MCF 10A (cell line): ENCODE data around the gene SLC13A4. TPM values are rescaled to one million over a fixed set of nuclear protein-coding genes. Genes with fewer than 3 reads are reported as not detected.

Experiments
- BruUV-seq: library from RNA; stranded (reverse); fragments of 400-500 nt; replicated peaks from 2 replicates; lab custom pipeline; 2021; lab: Mats Ljungman, UMichigan
- CTCF ChIA-PET: fragments of 300-600 bp; sonication (Branson Sonifier 250); formaldehyde crosslinking; extraction: SDS; loops from one replicate; lab custom pipeline; 2021; ENCODE audit warnings: antibody characterized with exemption, inconsistent platforms; lab: Yijun Ruan, JAX
- POLR2A ChIA-PET: fragments of 300-600, 350-650 bp; sonication (Branson Sonifier 250); formaldehyde crosslinking; extraction: SDS; loops from one replicate; lab custom pipeline; 2020; ENCODE audit warnings: antibody characterized with exemption, inconsistent platforms; lab: Yijun Ruan, JAX
- DNase-seq: peaks from one replicate; pipeline ENCODE4 v3.0.0-alpha.2; 2018; ENCODE audit not compliant: unreplicated experiment
- H3K27ac Mint-ChIP-seq: one replicate; pipeline ENCODE4 v1.8.0; 2022; ENCODE audit warnings: mild to moderate bottlenecking, low read depth, mixed read lengths; ENCODE audit not compliant: unreplicated experiment
- H3K27me3 Mint-ChIP-seq: one replicate; pipeline ENCODE4 v1.8.0; 2022; ENCODE audit warnings: mixed read lengths; ENCODE audit not compliant: insufficient read depth, unreplicated experiment
- H3K36me3 Mint-ChIP-seq: one replicate; pipeline ENCODE4 v1.8.0; 2022; ENCODE audit warnings: mild to moderate bottlenecking, moderate library complexity, mixed read lengths; ENCODE audit not compliant: insufficient read depth, unreplicated experiment
- H3K4me1 Mint-ChIP-seq: one replicate; pipeline ENCODE4 v1.8.0; 2022; ENCODE audit warnings: mixed read lengths; ENCODE audit not compliant: insufficient read depth, unreplicated experiment
- H3K4me3 Mint-ChIP-seq: one replicate; pipeline ENCODE4 v1.8.0; 2022; ENCODE audit warnings: mild to moderate bottlenecking, moderate library complexity, mixed read lengths; ENCODE audit not compliant: unreplicated experiment
- H3K9me3 Mint-ChIP-seq: one replicate; pipeline ENCODE4 v1.8.0; 2022; ENCODE audit warnings: mixed read lengths; ENCODE audit not compliant: unreplicated experiment
- intact Hi-C: fragments of 100-400 bp; cut with micrococcal nuclease; formaldehyde crosslinking; loops from 2 replicates; pipeline ENCODE4 v1.14.1; 2022
- total RNA-seq: library from RNA; stranded (reverse); gene quantifications from 2 replicates; pipeline ENCODE4 v1.2.3, GENCODE V29; 2022
- TF ChIP-seq, protein P1 (sequence below): fragments of 200-600 bp; IDR thresholded peaks from one replicate; pipeline ENCODE4 v1.8.0; 2022; ENCODE audit warnings: antibody characterized with exemption, mild to moderate bottlenecking; ENCODE audit not compliant: unreplicated experiment

The SLC13A4 gene
- total RNA-seq, 1 experiment from 2014 or later, result not detected

GRCh38 chr7:135743907-135744731 lies 16.1 kb upstream of the SLC13A4 start:
- CTCF ChIA-PET, result interaction anchor here (0.6 to 1.5 kb wide), 8 partner anchors 17 to 71 kb away, joined by 3 to 6 read pairs (median 4); no protein-coding TSS in a partner anchor
- DNase-seq, result no peak
- Mint-ChIP-seq H3K4me3 (no peak overlapping the region), H3K27ac (peak overlapping the region; percentile 86), H3K27me3 (no peaks in the 10 kb centered on the region), H3K36me3 (no peaks in the 10 kb centered on the region), H3K4me1 (peaks cover 30% of the 10 kb centered on the region), H3K9me3 (no peaks in the 10 kb centered on the region)
- BruUV-seq, result no TSS peak
- intact Hi-C loops, result no loop called here
- TF ChIP-seq, protein P1, sequence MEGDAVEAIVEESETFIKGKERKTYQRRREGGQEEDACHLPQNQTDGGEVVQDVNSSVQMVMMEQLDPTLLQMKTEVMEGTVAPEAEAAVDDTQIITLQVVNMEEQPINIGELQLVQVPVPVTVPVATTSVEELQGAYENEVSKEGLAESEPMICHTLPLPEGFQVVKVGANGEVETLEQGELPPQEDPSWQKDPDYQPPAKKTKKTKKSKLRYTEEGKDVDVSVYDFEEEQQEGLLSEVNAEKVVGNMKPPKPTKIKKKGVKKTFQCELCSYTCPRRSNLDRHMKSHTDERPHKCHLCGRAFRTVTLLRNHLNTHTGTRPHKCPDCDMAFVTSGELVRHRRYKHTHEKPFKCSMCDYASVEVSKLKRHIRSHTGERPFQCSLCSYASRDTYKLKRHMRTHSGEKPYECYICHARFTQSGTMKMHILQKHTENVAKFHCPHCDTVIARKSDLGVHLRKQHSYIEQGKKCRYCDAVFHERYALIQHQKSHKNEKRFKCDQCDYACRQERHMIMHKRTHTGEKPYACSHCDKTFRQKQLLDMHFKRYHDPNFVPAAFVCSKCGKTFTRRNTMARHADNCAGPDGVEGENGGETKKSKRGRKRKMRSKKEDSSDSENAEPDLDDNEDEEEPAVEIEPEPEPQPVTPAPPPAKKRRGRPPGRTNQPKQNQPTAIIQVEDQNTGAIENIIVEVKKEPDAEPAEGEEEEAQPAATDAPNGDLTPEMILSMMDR, result no peak
- POLR2A ChIA-PET, result interaction anchor here (0.6 to 2.3 kb wide), 6 partner anchors 14 to 82 kb away, joined by 3 to 12 read pairs (median 3); partner anchors contain the start of gene STMP1

- Mint-ChIP-seq H3K27me3 (no peaks in the 10 kb centered on the region), H3K9me3 (no peaks in the 10 kb centered on the region), H3K4me1 (peaks cover 30% of the 10 kb centered on the region), H3K36me3 (no peaks in the 10 kb centered on the region), H3K4me3 (no peak overlapping the region), H3K27ac (no peak overlapping the region)
- ChIA-PET CTCF (interaction anchor here (1.6 to 1.7 kb wide), 2 partner anchors 70 to 267 kb away, joined by 5 read pairs; no protein-coding TSS in a partner anchor), POLR2A (interaction anchor here (0.6 to 0.9 kb wide), 2 partner anchors 9 to 70 kb away, joined by 4 read pairs; no protein-coding TSS in a partner anchor)
- DNase-seq, result no peak
- intact Hi-C loops, result no loop called here
- no TSS peak for BruUV-seq
- TF ChIP-seq, protein P1, result no peak
Measured at GRCh38 chr7:135742371-135742770, 14.4 kb upstream of the SLC13A4 start.

- no peak overlapping the region for H3K27ac Mint-ChIP-seq
Measured at GRCh38 chr7:135741905-135742304, 13.9 kb upstream of the SLC13A4 start.

More at GRCh38 chr7:135741905-135742304, 13.9 kb upstream of the SLC13A4 start:
- BruUV-seq, result no TSS peak
- H3K9me3 Mint-ChIP-seq, result no peaks in the 10 kb centered on the region
- H3K27me3 Mint-ChIP-seq, result no peaks in the 10 kb centered on the region
- POLR2A ChIA-PET, result interaction anchor here (0.6 to 0.9 kb wide), 2 partner anchors 9 to 69 kb away, joined by 4 read pairs; no protein-coding TSS in a partner anchor
- H3K4me3 Mint-ChIP-seq, result no peak overlapping the region
- peaks cover 30% of the 10 kb centered on the region for H3K4me1 Mint-ChIP-seq
- CTCF ChIA-PET, result interaction anchor here (0.7 to 1.7 kb wide), 3 partner anchors 55 to 267 kb away, joined by 3 to 5 read pairs (median 5); no protein-coding TSS in a partner anchor
- intact Hi-C loops, result no loop called here
- no peak for DNase-seq
- no peaks in the 10 kb centered on the region for H3K36me3 Mint-ChIP-seq
- TF ChIP-seq, protein P1, result no peak
